Neural progenitor cell (in vitro differentiated cells): Measurements from ENCODE around the gene FAM20A. TPM values are rescaled to one million over a fixed set of nuclear protein-coding genes. Genes with fewer than 3 reads are reported as not detected.
"Not testable (repeated sequence)": the region's sequence is repeated elsewhere in the genome, so short reads cannot be mapped to it uniquely, and the experiment has no call there.

Source experiments
- DNase-seq: peaks from one replicate; pipeline ENCODE4 v3.0.0-alpha.2; 2016; ENCODE audit warnings: low spot score
- H2AFZ ChIP-seq: fragments of 200-600 bp; sonication (generic); replicated peaks from 2 replicates; pipeline ENCODE4 v1.6.1; 2016; ENCODE audit warnings: antibody characterized with exemption
- H3F3A ChIP-seq: fragments of 200-600 bp; sonication (generic); 2 replicates; pipeline ENCODE4 v1.6.1; 2016; ENCODE audit warnings: antibody characterized with exemption, low read depth
- H3K27ac ChIP-seq: fragments of 200-600 bp; sonication (generic); 2 replicates; pipeline ENCODE4 v1.5.1; 2016; ENCODE audit warnings: mild to moderate bottlenecking
- H3K27me3 ChIP-seq: fragments of 200-600 bp; sonication (generic); 2 replicates; pipeline ENCODE4 v1.6.1; 2016; ENCODE audit warnings: mild to moderate bottlenecking, moderate library complexity
- H3K36me3 ChIP-seq: fragments of 200-600 bp; sonication (generic); 2 replicates; pipeline ENCODE4 v1.5.1; 2016
- H3K4me1 ChIP-seq: fragments of 200-600 bp; sonication (generic); 2 replicates; pipeline ENCODE4 v1.6.1; 2016; ENCODE audit warnings: mixed run types
- H3K4me2 ChIP-seq: fragments of 200-600 bp; sonication (generic); 2 replicates; pipeline ENCODE4 v1.6.1; 2016
- H3K4me3 ChIP-seq: fragments of 200-600 bp; sonication (generic); 2 replicates; pipeline ENCODE4 v1.5.1; 2016
- H3K79me2 ChIP-seq: fragments of 200-600 bp; sonication (generic); 2 replicates; pipeline ENCODE4 v1.6.1; 2016; ENCODE audit warnings: low read depth
- H3K9ac ChIP-seq: fragments of 200-600 bp; sonication (generic); 2 replicates; pipeline ENCODE4 v1.6.1; 2016
- H3K9me3 ChIP-seq: fragments of 200-600 bp; sonication (generic); 2 replicates; pipeline ENCODE4 v1.5.1; 2016; ENCODE audit warnings: low read depth
- H4K20me1 ChIP-seq: fragments of 200-600 bp; sonication (generic); 2 replicates; pipeline ENCODE4 v1.6.1; 2016; ENCODE audit warnings: low read depth
- H3K27ac Mint-ChIP-seq: 3 replicates; pipeline ENCODE4 v1.8.0; 2021; ENCODE audit warnings: mixed read lengths
- H3K27me3 Mint-ChIP-seq: 2 replicates; pipeline ENCODE4 v1.8.0; 2022; ENCODE audit warnings: low read depth, mild to moderate bottlenecking, inconsistent platforms, moderate library complexity, mixed read lengths; ENCODE audit not compliant: insufficient read depth
- H3K36me3 Mint-ChIP-seq: 3 replicates; pipeline ENCODE4 v1.8.0; 2021; ENCODE audit warnings: mixed read lengths
- H3K4me1 Mint-ChIP-seq: 3 replicates; pipeline ENCODE4 v1.8.0; 2021; ENCODE audit warnings: mixed read lengths
- H3K4me3 Mint-ChIP-seq: 3 replicates; pipeline ENCODE4 v1.8.0; 2021; ENCODE audit warnings: mild to moderate bottlenecking, moderate library complexity, mixed read lengths
- H3K9me3 Mint-ChIP-seq: 3 replicates; pipeline ENCODE4 v1.8.0; 2020; ENCODE audit warnings: mixed read lengths
- CTCF ChIP-seq: fragments of 200-600 bp; sonication (generic); IDR thresholded peaks from 2 replicates; pipeline ENCODE4 v1.5.1; 2017; ENCODE audit warnings: antibody characterized with exemption, mild to moderate bottlenecking
- EZH2 ChIP-seq: fragments of 200-600 bp; sonication (generic); IDR thresholded peaks from 2 replicates; pipeline ENCODE4 v1.6.1; 2017; ENCODE audit warnings: antibody characterized with exemption, mild to moderate bottlenecking, moderate library complexity
- EZH2phosphoT487 ChIP-seq: fragments of 200-600 bp; sonication (generic); IDR thresholded peaks from 2 replicates; pipeline ENCODE4 v1.6.1; 2017; ENCODE audit warnings: antibody characterized with exemption
- total RNA-seq: library from RNA; depleted of rRNA; stranded (reverse); fragments of >200 nt; gene quantifications from 2 replicates; pipeline ENCODE4 v1.2.3, GENCODE V29; 2015; ENCODE audit warnings: low replicate concordance

FAM20A gene
- total RNA-seq, 1 donor from 2014 or later, result 0.41 TPM

GRCh38 chr17:68526548-68526947, 74.6 kb downstream of the FAM20A start:
- Histone ChIP-seq H3K4me1 (no peaks in the 10 kb centered on the region), H3K4me2 (no peak overlapping the region), H3K4me3 (no peak overlapping the region), H3K79me2 (peaks cover 10% of the 10 kb centered on the region), H3F3A (no peaks in the 10 kb centered on the region), H3K36me3 (peaks cover 42% of the 10 kb centered on the region), H2AFZ (no peak overlapping the region), H3K27me3 (no peaks in the 10 kb centered on the region), H3K9me3 (no peaks in the 10 kb centered on the region), H3K27ac (no peak overlapping the region), H4K20me1 (peaks cover 12% of the 10 kb centered on the region), H3K9ac (no peak overlapping the region)
- no peak for TF ChIP-seq EZH2phosphoT487
- no peak for TF ChIP-seq CTCF
- TF ChIP-seq EZH2, result no peak
- Mint-ChIP-seq H3K9me3 (no peaks in the 10 kb centered on the region), H3K27ac (no peak overlapping the region), H3K4me3 (no peak overlapping the region), H3K4me1 (no peaks in the 10 kb centered on the region), H3K27me3 (no peaks in the 10 kb centered on the region), H3K36me3 (peaks cover 50% of the 10 kb centered on the region)
- no peak for DNase-seq

GRCh38 chr17:68522266-68522665, 78.9 kb downstream of the FAM20A start:
- TF ChIP-seq EZH2 (no peak), EZH2phosphoT487 (no peak), CTCF (no peak)
- DNase-seq, result no peak
- Mint-ChIP-seq H3K27ac (no peak overlapping the region), H3K9me3 (peaks cover under 1% of the 10 kb centered on the region), H3K4me1 (no peaks in the 10 kb centered on the region), H3K4me3 (no peak overlapping the region), H3K36me3 (peaks cover 52% of the 10 kb centered on the region), H3K27me3 (no peaks in the 10 kb centered on the region)
- Histone ChIP-seq H3K79me2 (peaks cover 52% of the 10 kb centered on the region), H3K4me2 (no peak overlapping the region), H3F3A (no peaks in the 10 kb centered on the region), H3K27ac (no peak overlapping the region), H3K36me3 (peaks cover 20% of the 10 kb centered on the region), H3K27me3 (no peaks in the 10 kb centered on the region), H3K9ac (no peak overlapping the region), H3K4me3 (no peak overlapping the region), H3K4me1 (no peaks in the 10 kb centered on the region), H4K20me1 (peaks cover 28% of the 10 kb centered on the region), H3K9me3 (no peaks in the 10 kb centered on the region), H2AFZ (no peak overlapping the region)

DNA sequence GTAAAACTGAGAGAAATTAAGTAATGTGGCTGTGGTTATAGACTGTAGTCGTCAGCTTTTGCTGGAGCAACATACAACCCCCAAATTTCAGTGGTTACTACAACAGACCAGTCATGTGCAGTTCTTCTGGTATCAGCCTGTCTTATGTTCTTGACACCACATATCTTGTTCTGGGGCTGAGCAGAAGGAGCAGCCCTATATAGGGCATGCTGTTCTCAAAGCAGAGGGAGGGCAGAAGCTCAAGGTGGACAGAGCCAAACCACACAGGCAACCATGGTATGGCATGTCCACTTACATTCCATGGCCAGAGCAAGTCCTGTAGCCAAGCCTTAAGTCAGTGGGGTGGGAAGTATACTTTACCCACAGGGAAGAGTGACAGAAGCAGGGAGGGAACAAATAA, 81.3 kb downstream of the FAM20A start:
- TF ChIP-seq EZH2 (no peak), EZH2phosphoT487 (no peak), CTCF (no peak)
- peaks cover 33% of the 10 kb centered on the region for H4K20me1 ChIP-seq
- peaks cover 24% of the 10 kb centered on the region for H3K36me3 ChIP-seq
- Mint-ChIP-seq H3K9me3 (peaks cover 3% of the 10 kb centered on the region), H3K4me3 (no peak overlapping the region), H3K27me3 (no peaks in the 10 kb centered on the region), H3K27ac (no peak overlapping the region), H3K4me1 (peaks cover 5% of the 10 kb centered on the region), H3K36me3 (peaks cover 56% of the 10 kb centered on the region)
- no peak overlapping the region for H3K27ac ChIP-seq
- no peaks in the 10 kb centered on the region for H3K4me1 ChIP-seq
- no peak for DNase-seq
- H3K4me2 ChIP-seq, result no peak overlapping the region
- H3K4me3 ChIP-seq, result no peak overlapping the region
- no peak overlapping the region for H2AFZ ChIP-seq
- H3K27me3 ChIP-seq, result no peaks in the 10 kb centered on the region
- H3K9ac ChIP-seq, result no peak overlapping the region
- H3F3A ChIP-seq, result no peaks in the 10 kb centered on the region
- H3K9me3 ChIP-seq, result no peaks in the 10 kb centered on the region
- peaks cover 76% of the 10 kb centered on the region for H3K79me2 ChIP-seq

- Mint-ChIP-seq H3K36me3 (peaks cover 53% of the 10 kb centered on the region), H3K4me1 (peaks cover 13% of the 10 kb centered on the region)
- H3K9me3 Mint-ChIP-seq, H2AFZ ChIP-seq, H3K4me1 ChIP-seq, H3K9ac ChIP-seq, H3K9me3 ChIP-seq, H3K27ac Mint-ChIP-seq, H3F3A ChIP-seq, H3K4me3 ChIP-seq, H3K27me3 Mint-ChIP-seq, H3K27me3 ChIP-seq, H3K4me3 Mint-ChIP-seq, DNase-seq, H3K27ac ChIP-seq, H3K4me2 ChIP-seq: not testable (repeated sequence)
- H4K20me1 ChIP-seq, result peaks cover 41% of the 10 kb centered on the region
- H3K36me3 ChIP-seq, result peaks cover 24% of the 10 kb centered on the region
- peaks cover 84% of the 10 kb centered on the region for H3K79me2 ChIP-seq
Measured at GRCh38 chr17:68519051-68519450, 82.1 kb downstream of the FAM20A start.
